Measurements from ENCODE around the gene SSR2.
"Not testable (repeated sequence)": the region's sequence is repeated elsewhere in the genome, so short reads cannot be mapped to it uniquely, and the experiment has no call there.

The SSR2 gene

DNA sequence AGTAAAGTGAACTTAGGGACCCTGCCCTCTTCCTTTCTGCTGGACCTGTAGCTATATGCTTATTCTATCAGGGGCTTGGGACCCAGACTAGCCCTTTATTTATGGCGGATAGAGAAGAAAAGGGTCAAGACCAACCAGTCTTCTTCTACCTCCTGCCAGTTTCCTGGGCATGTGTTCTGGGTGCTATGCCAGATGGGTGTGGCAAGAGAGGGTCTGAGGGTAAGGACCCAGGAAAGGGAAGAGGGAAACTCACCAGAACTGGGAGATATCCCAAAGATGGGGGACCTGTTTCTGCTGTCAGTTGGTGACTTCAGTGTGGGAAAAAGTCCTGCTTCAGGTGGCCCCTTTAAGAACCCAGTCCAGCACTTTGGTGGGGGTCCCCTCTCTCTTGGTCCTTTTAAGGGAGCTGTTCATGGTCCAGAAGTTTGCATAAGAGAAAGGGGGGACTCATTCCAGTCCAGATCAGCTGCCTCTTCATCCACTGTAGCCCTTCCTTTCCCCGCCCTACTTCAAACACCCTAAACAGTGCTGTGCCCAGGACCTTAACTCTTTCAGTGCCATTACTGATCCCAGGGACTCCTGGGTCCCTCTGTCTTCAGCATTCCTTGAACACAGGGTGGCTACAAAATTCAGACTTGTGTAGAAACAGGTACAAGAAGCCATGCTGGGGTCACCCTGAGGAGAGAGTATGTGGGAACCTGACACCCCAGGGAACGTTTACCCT is 18.4 kb downstream of the SSR2 start:
- no peak overlapping the region for H3K4me3 ChIP-seq (ENCODE audit: low read depth, low read length)
- DNase-seq (ENCODE audit: low read depth), result no peak

DNA sequence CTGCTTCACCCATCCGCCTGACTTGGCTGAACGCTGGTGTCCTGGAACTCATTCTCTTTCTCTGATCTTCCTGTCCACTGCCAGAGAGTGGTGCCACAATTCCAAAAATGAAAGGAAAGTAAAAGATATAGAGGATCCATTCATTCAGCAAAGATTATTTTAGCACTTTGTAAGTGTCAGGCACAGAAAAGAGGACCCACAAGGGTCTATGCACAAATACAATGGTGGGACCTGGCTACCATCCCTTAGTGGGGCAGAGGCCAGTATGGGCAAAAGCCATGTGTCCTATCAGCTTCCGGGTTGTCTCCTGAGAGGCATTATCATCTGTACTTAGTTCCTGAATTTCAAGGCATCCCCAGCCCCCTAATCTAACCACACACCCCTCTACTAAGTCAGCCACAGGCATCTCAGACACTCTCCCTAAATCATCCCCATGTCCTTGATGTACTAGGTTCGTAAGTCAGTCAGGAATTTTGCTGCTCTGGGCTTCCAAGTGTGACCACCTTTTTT is 19.0 kb downstream of the SSR2 start:
- H3K4me3 ChIP-seq (ENCODE audit: low read depth, low read length), result no peak overlapping the region
- DNase-seq (ENCODE audit: low read depth), result no peak

DNA sequence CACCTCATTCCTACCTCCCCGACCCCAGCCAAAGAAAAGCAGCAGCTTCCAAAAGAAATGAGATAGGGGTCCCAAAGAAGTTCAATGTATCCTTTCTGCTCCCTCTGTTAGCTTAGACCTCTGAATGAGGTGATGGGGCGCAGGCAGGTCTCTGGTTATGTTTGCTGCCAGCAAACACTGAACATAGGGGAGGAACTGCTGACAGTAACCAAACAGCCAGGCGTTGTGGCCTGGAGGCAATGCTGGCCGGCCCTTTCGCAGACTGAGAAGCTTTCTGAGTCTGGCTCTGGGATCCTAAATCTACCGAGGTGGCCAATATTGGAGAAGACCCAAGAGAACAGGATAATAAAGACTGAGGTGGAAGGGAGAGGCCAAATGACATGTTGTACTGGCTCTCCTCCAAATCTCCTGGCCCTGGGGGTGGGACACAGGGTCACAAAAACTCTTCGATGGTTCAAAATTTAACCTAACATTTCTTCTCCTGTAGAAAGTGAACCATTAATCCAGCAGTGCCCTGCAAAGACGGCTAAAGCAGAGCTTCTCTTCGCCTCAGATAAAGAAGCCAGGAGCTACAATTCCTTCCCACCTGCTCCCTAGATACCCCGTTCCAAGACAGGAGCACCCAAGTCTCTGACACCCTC is 19.6 kb downstream of the SSR2 start:
- no peak overlapping the region for H3K4me3 ChIP-seq (ENCODE audit: low read depth, low read length)
- DNase-seq (ENCODE audit: low read depth), result no peak

DNA sequence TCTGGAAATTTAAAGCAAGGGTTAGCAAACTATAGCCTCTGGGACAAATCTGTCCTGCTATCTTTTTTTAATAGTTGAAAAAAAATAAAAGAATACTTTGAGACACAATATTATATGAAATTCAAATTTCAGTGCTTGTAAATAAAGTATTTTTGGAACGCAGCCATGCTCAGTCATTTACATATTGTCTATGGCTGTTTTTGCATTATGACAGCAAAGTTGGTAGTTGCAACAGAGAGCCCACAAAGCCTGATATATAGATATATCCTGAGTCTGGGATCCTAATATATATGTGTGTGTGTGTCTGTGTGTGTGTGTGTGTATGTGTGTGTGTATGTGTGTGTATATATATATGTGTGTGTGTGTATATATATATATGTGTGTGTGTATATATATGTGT is 20.8 kb downstream of the SSR2 start:
- no peak overlapping the region for H3K4me3 ChIP-seq (ENCODE audit: low read depth, low read length)
- no peak for DNase-seq (ENCODE audit: low read depth)

DNA sequence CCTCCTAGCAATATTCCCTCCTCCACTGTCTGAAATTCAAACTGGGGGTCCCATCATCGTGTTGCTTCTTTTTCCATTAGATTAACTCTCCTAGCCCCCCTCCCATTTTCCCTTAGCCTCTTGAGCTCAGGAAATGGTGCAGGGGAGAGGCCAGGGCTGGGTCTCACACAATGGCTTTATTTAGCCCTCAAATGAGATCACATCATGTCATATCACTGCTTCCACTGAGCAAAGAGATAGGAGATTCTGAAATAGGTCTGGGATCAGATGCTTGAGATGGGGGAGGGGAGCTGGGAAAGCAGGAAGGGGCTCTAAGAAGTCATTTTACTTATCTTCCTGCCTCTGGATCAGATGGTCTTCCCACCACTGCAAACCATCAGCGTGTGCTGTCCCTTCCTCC is 24.6 kb downstream of the SSR2 start:
- DNase-seq (ENCODE audit: low read depth), result no peak
- no peak overlapping the region for H3K4me3 ChIP-seq (ENCODE audit: low read depth, low read length)

DNA sequence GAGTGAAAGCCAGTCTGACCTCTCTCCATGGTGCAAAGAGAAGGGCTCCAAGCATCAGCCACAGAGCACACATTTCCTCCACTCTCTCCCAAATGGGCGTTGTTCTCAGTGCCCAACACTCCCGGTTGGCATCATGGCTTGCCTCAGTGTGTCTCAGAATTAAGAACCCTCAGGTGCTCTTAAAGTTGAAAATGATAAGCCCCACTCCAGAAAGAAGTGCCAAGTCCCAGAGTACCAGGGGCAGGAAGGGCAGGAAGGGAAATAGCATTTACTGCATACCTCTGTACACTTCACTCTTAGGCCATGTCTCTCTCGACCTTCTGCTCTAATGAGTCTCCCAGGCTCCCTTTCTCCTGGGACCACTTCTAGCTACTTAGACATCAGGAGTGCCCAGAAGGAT is 27.2 kb downstream of the SSR2 start:
- H3K4me3 ChIP-seq (ENCODE audit: low read depth, low read length), result no peak overlapping the region
- DNase-seq (ENCODE audit: low read depth), result no peak

DNA sequence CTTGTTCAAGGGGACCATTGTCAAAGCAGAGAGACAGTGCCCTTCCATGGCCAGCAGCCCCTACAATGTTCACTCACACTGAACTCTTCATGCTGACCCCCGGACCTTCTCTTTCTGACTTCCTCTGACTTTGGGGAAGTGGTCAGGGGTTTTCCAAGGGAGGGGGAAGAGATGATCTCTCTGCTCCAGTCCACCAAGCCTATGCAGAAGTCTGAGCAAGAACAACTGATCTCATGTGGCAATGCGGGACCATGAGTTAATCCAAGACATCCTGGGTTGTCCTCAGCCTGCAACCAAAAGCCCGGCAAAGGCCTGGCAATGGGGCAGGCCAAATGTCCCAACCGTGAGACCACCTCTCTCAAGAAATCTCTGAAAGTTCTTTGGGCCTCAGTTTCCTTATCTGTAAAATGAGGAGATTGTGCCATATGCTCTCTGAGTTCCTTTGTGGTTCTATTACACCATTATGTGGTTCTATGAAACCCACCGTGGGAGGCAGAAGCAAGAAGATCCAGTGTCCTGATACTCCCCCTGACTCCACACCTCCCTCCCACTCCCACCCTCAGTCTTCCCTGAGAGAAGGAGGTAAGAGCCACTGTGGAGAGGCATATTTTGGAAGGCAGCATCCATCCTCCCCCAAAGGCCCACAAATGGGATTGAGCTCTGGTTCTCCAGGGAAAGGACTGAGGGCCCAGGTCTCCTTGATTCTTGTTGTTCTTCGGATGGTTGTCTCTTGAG is 30.6 kb downstream of the SSR2 start:
- no peak for DNase-seq (ENCODE audit: low read depth)
- no peak overlapping the region for H3K4me3 ChIP-seq (ENCODE audit: low read depth, low read length)

DNA sequence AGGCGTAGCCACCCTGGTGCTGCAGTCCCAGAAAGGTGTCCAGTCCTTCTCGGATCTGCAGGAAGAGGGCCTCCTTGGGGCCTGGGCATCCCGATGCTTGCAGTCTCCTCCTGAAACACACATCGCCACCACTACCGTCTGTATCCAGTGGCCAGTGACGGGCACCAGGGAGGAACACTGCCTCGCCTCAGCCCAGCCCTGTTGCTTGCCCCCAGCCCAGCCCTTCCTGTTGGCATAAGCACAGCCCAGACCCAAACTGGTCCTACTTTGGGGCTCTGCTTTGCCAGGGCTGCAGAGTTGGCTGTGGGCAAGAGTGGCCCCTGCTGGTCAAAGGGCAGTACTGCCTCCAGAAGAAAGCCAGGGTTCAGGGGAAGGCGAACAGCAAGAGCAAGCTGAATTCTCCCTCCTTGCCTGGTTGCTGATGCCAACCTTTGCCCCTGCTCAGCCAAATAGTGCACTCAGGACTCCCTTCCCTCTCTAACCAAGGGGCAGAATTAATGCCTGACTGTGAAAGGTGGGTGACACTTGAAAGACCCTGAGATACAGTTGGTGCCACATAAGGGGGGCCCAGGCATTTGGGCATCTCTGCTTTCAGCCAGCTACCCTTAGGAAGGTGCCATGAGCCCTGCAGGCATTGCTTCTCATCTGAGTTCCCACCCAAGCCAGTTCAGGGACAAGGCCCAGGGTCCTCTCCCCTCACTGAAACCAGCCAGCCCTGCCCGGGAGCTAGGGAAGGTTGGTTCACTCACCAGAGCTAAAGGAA is 31.3 kb downstream of the SSR2 start:
- H3K4me3 ChIP-seq (ENCODE audit: low read depth, low read length), result peak overlapping the region; percentile 29
- no peak for DNase-seq (ENCODE audit: low read depth)

DNA sequence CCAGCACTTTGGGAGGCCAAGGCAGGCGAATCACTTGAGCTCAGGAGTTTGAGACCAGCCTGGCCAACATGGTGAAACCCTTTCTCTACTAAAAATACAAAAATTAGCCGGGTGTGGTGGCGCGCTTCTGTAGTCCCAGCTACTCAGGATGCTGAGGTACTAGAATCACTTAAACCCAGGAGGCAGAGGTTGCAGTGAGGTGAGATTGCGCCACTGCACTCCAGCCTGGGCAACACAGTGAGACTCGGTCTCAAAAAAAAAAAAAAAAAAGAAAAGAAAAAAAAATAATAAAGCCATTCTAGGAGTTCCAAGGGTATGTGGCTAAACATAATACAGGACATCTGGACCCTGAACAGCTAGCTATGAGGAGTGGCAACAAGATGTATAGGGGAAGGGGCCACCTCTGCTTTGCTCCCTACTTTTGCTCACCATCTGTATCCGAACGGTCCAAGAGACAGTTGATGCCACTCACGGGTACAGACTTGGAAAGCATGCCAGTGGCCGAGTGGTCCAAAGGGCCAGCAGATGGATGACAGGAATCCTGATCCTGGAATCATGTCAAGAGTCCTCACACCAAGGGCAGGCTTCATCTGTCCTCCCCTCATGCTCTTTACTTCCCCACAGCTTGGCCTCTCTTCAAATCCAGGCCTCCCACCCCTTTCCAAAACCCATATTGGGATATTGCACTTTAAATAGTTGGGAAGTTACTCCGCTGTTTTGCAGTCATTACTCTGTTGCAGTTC is 35.7 kb downstream of the SSR2 start:
- DNase-seq (ENCODE audit: low read depth); H3K4me3 ChIP-seq (ENCODE audit: low read depth, low read length): not testable (repeated sequence)

DNA sequence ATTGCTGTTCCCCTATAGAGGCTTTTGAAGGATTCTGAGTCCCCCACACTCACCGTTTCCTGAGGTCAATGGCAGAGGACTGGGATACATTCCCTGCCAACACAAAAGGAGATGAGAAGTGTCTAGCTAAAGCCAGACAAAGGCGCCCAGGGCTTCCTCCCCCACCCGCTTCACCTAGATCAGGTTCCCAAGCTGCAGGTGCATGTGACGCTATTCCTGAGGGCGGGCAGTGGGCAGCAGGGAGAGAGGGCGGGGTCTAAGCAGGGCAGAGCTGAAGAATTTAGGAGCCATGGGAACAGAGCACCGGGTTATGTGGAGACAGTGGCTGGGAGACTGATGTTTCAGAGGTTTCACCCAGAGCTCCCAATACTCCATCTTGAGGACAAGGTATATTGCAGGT is 36.4 kb downstream of the SSR2 start:
- no peak overlapping the region for H3K4me3 ChIP-seq (ENCODE audit: low read depth, low read length)
- no peak for DNase-seq (ENCODE audit: low read depth)

DNA sequence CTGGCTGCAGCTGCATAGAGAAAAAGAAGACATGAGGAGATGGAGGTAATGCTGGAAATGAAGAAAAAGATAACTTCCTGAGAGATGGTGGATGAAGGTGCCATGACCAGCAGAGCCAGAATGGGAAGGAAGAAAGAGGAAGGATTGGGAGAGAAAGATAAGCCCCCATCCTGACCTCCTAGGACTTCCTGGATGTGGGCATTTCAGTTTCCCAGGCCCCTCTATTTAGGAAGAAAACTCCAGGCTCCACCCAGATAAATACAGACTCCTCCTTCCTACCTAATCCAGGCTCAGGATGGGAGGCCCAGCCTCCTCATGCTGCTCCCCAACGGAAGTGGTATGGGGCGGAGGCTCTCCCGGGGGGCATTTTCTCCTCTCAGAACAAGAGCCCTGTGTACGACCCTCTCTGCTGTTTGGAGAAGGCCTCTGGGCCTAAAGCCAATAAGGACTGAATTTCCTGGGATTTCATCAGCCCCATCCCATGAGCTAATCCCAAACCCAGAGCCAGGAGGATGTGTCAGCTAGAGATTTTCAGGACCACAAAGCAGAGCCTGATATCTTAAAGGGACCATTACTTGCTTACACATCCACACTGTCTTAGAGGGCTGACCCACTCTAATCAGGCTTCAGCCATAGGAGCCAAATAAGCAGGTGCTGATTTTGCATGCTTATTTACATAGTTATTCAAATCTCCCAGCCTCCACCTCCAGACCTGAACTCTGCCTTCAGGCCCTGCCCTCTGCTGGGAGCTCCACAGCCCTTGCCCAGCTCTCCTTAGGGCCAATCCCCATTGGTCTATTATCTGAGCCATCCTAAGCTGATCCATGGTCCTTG is 37.3 kb downstream of the SSR2 start:
- peak; percentile 99 for DNase-seq (ENCODE audit: low read depth)
- peak overlapping the region; percentile 69 for H3K4me3 ChIP-seq (ENCODE audit: low read depth, low read length)

DNA sequence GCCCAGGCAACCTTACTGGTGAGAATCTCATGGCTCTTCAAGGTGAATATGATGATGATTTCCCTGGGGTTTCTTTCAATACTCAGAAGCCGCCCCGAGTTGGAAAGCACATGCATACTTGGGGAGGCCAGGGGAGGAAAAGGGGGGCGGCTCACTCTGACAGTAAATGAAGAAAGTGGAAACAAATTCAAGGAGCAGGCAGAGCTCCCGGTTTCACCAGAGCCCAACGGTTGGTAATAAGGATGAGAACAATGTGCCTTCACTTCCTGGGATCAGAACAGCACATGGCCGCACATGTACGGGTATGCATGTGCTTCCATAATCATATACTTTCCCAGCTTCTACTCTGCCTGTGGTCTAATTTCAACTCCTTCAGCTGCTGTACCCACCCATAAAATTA is 38.6 kb downstream of the SSR2 start:
- peak overlapping the region; percentile 69 for H3K4me3 ChIP-seq (ENCODE audit: low read depth, low read length)
- no peak for DNase-seq (ENCODE audit: low read depth)

DNA sequence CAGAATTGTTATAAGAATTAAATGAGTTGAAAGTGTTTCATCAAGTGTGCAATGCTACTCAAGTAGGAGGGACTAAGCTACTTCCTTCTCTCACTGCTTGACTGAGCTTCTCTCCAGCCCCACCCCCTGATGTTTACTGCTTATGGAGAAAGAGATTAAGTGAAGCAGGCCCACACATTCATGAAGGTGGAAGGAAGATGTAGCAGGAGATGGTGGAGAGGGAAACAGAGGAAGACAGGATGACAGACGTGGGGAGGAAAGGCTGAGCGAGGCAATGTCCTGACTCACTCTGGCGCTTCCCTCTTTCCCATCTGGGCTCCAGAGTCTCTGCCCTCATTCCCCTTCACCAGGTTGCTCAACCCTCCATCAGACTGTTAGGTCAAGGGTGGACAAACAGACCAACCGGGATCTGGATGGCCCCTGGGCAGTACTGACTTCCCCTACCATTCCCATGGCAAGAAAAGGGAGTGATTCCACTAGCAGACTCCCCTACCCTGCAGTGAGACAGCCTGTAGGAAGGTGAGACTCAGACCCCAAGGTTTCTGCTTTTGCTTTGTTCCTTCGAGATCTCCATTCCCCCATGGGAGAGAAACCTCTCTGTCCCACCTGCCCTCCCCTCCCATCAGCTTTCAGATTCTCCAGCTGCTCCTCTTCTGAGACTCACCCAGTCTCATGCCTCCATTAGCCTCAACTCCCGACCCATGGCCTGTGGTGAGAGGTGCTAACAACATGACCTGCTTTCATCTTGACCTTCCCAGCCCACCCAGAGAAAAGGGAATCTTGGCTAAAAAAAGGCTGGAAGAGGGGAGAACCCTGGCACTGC is 39.3 kb downstream of the SSR2 start:
- H3K4me3 ChIP-seq (ENCODE audit: low read depth, low read length), result peak overlapping the region; percentile 69
- DNase-seq (ENCODE audit: low read depth), result peak; percentile 58

DNA sequence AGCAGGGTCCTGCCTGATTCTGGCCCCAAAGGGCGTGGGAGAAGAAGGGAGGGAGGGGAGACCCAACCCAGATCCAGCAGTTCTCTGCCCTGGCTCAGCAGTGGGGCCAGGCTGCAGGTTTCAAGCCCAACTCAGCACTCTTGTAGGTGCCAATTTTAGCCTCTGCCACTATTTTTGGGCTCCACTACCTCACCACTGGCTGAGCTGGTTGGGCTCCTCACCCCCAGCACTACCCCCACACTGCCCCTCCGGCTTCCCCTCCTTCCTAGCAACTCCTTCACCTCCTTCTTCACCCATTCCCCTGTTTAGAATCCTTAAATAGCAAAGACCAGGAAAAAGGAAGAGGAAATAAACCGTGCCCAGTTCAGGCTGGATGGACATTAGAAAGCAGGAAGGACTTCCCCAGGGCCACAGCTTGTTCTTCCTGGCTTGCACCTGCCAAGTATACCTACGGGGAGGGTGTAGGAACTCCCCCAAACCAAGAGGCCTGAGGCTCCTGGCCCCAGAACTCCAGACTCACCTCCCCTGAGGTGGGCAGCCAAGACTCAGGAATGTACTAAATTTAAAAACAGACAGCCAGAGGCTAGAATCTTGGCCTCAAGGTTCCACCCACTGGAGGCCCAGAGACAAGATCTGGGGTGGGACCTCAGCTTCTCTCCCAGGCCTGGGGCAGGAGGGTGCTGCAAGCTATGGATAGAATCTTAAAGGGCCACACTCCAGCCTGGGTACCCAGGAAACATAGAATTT is 41.0 kb downstream of the SSR2 start:
- H3K4me3 ChIP-seq (ENCODE audit: low read depth, low read length), result peak overlapping the region; percentile 69
- no peak for DNase-seq (ENCODE audit: low read depth)

DNA sequence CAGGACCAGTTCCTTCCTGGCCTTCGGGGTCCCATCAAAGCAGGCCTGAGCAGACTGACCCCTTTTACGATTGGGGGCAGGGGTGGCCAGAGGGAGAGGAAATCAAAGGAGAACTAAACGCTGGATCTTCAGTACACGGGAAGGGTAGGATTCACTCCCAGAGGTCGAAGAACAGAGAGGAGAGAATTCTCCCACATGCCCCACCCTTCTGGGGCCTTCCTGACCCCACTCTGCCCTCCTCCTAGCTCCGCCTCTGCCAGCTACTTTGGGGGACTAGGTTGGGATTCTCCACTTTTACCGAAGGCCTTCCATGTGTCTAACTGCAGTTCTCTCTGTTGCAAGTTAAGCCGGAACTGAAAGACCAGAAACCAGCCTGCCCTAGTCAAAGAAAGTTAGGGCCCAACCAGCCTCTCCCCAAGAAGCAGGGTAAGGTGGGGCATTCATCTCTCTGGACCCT is 41.8 kb downstream of the SSR2 start:
- H3K4me3 ChIP-seq (ENCODE audit: low read depth, low read length), result peak overlapping the region; percentile 69
- DNase-seq (ENCODE audit: low read depth), result no peak

DNA sequence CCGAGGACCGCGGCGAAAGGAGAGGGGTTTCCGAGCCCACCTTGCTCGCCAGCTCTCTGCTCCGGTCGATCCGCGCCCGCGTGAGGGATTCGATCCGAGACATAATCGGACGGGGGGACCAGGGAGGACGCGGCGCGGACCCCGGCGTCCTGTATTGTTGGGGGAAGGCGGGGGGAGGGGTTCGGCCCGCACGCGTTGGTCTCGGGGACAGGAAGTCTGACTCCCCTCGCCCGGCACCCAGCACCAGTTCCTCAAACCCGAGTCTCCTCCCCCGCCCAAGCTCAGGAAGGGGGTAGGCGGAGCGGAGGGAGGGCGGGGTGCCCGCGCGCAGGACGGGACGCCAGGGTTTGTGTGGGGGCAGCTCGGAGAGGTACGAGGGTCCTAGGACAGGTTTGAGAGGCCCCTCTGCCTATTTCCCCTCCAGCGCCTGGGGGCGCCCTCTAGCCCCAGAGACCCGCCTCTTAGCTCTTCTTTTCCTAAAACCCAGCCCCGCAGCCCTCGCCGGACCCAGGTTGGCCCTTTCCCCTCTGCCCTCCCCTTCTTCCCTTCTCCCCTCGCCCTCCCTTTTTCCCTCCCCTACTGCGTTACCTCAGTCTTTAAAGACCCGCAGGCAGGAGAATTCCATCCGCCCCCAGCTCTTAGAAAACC is 42.3 kb downstream of the SSR2 start, which contains the start of gene ARHGEF2:
ARHGEF2 (minus strand) TSS at position 223 of the 648 bp plus-strand sequence; CDS start at position 103, 120 bp downstream.
- DNase-seq (ENCODE audit: low read depth), result no peak
- peak within 1 kb of the TSS; percentile 69 for H3K4me3 ChIP-seq (ENCODE audit: low read depth, low read length)

Data from skeletal muscle cell (primary cell).